ENCODE results near the gene LIMK2. TPM values are rescaled to one million over a fixed set of nuclear protein-coding genes. Genes with fewer than 3 reads are reported as not detected.

The LIMK2 gene
- total and polyA plus RNA-seq, 9 of the 15 experiments (the other 6 are each of a cell fraction or from before 2014, with no cell fraction given): 1.1 to 14.5 (median 8.5) TPM

GRCh38 chr22:31253949-31254348 lies 41.9 kb downstream of the LIMK2 start:
- Histone ChIP-seq H3K4me3 (no peak overlapping the region), H2AFZ (ENCODE audit: low read depth, low read length) (no peak overlapping the region), H4K20me1 (replicated peaks; ENCODE audit: control insufficient read depth, insufficient read depth, low read length) (no peaks in the 10 kb centered on the region), H3K27ac (ENCODE audit: extremely low read depth, low read depth, low read length) (no peak overlapping the region), H3K9ac (ENCODE audit: insufficient read depth in 1 of 2, low read depth in 2 of 2, low read length in 2 of 2) (no peak overlapping the region), H3K9me1 (ENCODE audit: control insufficient read depth, insufficient read depth, low read length) (no peaks in the 10 kb centered on the region), H3K36me3 (ENCODE audit: control insufficient read depth, insufficient read depth, low read length) (peaks cover 11% of the 10 kb centered on the region; the same call in 2 of the 3 replicates), H3K4me1 (replicated peaks in 1 of 2; ENCODE audit: control insufficient read depth in 2 of 2, insufficient read depth in 2 of 2, low read length in 2 of 2) (no peaks in the 10 kb centered on the region), H3K9me3 (replicated peaks; ENCODE audit: control insufficient read depth, insufficient read depth, low read depth, low read length) (no peaks in the 10 kb centered on the region), H3K27me3 (ENCODE audit: control insufficient read depth in 2 of 2, insufficient read depth in 2 of 2, low read length in 2 of 2) (no peaks in the 10 kb centered on the region), H3K79me2 (ENCODE audit: control insufficient read depth, insufficient read depth, low read length) (no peaks in the 10 kb centered on the region), H3K4me2 (ENCODE audit: insufficient read depth, low read length) (no peak overlapping the region)
- FAIRE-seq (no peak), ATAC-seq (no peak), DNase-seq (ENCODE audit: extremely low read depth in 1 of 4, low spot score in 3 of 4) (no peak)
- ChIA-PET POLR2A (interaction anchor here (0.8 to 1.3 kb wide), 3 partner anchors 9 to 12 kb away, joined by 3 to 4 read pairs (median 4); no protein-coding TSS in a partner anchor), CTCF (ENCODE audit: low intra/inter-chr PET ratio) (no interaction called here)
- in situ Hi-C loops (cut with MboI) (no loop called here), intact Hi-C loops (cut with micrococcal nuclease) (no loop called here)
- WGBS (ENCODE audit: insufficient coverage, low coverage, missing lambda C conversion rate): 81% methylated on average over 4 of the region's 4 CpGs
- no TSS peak for BruUV-seq (replicated peaks)
- TF ChIP-seq, protein P1, sequence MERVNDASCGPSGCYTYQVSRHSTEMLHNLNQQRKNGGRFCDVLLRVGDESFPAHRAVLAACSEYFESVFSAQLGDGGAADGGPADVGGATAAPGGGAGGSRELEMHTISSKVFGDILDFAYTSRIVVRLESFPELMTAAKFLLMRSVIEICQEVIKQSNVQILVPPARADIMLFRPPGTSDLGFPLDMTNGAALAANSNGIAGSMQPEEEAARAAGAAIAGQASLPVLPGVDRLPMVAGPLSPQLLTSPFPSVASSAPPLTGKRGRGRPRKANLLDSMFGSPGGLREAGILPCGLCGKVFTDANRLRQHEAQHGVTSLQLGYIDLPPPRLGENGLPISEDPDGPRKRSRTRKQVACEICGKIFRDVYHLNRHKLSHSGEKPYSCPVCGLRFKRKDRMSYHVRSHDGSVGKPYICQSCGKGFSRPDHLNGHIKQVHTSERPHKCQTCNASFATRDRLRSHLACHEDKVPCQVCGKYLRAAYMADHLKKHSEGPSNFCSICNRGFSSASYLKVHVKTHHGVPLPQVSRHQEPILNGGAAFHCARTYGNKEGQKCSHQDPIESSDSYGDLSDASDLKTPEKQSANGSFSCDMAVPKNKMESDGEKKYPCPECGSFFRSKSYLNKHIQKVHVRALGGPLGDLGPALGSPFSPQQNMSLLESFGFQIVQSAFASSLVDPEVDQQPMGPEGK (CRISPR knock-in tag; IDR thresholded peaks at IDR 0.05; ENCODE audit: borderline replicate concordance): no peak
- TF ChIP-seq, protein P2, sequence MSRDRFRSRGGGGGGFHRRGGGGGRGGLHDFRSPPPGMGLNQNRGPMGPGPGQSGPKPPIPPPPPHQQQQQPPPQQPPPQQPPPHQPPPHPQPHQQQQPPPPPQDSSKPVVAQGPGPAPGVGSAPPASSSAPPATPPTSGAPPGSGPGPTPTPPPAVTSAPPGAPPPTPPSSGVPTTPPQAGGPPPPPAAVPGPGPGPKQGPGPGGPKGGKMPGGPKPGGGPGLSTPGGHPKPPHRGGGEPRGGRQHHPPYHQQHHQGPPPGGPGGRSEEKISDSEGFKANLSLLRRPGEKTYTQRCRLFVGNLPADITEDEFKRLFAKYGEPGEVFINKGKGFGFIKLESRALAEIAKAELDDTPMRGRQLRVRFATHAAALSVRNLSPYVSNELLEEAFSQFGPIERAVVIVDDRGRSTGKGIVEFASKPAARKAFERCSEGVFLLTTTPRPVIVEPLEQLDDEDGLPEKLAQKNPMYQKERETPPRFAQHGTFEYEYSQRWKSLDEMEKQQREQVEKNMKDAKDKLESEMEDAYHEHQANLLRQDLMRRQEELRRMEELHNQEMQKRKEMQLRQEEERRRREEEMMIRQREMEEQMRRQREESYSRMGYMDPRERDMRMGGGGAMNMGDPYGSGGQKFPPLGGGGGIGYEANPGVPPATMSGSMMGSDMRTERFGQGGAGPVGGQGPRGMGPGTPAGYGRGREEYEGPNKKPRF (IDR thresholded peaks at IDR 0.05; ENCODE audit: low read depth, low read length): no peak
- no peak for TF ChIP-seq TSC22D4 (tag; IDR thresholded peaks at IDR 0.05)
- TF ChIP-seq, protein P3, sequence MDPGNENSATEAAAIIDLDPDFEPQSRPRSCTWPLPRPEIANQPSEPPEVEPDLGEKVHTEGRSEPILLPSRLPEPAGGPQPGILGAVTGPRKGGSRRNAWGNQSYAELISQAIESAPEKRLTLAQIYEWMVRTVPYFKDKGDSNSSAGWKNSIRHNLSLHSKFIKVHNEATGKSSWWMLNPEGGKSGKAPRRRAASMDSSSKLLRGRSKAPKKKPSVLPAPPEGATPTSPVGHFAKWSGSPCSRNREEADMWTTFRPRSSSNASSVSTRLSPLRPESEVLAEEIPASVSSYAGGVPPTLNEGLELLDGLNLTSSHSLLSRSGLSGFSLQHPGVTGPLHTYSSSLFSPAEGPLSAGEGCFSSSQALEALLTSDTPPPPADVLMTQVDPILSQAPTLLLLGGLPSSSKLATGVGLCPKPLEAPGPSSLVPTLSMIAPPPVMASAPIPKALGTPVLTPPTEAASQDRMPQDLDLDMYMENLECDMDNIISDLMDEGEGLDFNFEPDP (CRISPR knock-in tag; IDR thresholded peaks at IDR 0.05): no peak
- TF ChIP-seq COPS2 (conservative IDR thresholded peaks at IDR 0.05): no peak
- TF ChIP-seq GATAD2B (IDR thresholded peaks at IDR 0.05; ENCODE audit: borderline replicate concordance): no peak

Data from K562 (cell line).